ENCODE data around the gene NUPR2. TPM values are rescaled to one million over a fixed set of nuclear protein-coding genes. Genes with fewer than 3 reads are reported as not detected.
"Not testable (repeated sequence)": the region's sequence is repeated elsewhere in the genome, so short reads cannot be mapped to it uniquely, and the experiment has no call there.

NUPR2 gene, protein sequence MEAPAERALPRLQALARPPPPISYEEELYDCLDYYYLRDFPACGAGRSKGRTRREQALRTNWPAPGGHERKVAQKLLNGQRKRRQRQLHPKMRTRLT
- not detected in 2 replicates for total RNA-seq

DNA sequence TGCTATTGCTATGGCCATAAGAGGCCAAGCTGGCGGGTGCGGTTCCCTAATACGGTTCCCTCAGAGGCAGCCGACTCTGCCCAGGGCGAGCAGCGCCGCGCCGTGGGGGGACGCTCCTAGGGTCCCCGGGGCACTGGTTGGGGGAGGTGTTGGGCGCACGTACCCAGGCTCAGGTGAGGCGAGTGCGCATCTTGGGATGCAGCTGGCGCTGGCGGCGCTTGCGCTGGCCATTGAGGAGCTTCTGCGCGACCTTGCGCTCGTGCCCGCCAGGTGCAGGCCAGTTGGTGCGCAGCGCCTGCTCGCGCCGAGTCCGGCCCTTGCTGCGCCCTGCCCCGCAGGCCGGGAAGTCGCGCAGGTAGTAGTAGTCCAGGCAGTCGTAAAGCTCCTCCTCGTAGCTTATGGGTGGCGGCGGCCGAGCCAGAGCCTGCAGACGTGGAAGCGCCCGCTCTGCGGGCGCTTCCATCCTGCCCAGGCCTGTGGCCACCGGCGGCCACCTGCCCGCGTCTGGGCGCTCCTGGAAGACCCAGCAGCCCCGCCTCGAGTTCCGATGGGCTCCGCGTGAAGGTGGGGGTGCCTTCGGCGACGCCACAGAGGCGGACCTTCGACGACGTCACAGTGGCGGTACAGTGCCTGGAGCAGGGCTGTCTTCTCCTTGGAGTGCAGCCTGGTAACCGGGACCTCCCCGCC lies at the start of gene NUPR2:
TSS of gene NUPR2 (minus strand) at position 566 of the 687 bp plus-strand sequence. CDS start at position 463, 103 bp downstream.
- TF ChIP-seq, protein P1, sequence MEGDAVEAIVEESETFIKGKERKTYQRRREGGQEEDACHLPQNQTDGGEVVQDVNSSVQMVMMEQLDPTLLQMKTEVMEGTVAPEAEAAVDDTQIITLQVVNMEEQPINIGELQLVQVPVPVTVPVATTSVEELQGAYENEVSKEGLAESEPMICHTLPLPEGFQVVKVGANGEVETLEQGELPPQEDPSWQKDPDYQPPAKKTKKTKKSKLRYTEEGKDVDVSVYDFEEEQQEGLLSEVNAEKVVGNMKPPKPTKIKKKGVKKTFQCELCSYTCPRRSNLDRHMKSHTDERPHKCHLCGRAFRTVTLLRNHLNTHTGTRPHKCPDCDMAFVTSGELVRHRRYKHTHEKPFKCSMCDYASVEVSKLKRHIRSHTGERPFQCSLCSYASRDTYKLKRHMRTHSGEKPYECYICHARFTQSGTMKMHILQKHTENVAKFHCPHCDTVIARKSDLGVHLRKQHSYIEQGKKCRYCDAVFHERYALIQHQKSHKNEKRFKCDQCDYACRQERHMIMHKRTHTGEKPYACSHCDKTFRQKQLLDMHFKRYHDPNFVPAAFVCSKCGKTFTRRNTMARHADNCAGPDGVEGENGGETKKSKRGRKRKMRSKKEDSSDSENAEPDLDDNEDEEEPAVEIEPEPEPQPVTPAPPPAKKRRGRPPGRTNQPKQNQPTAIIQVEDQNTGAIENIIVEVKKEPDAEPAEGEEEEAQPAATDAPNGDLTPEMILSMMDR (IDR thresholded peaks at IDR 0.05; ENCODE audit: extremely low read depth, low read depth, low read length) = no peak
- Histone ChIP-seq H3K9me3 (ENCODE audit: low read depth, low read length) (no peaks in the 10 kb centered on the region), H3K4me3 (ENCODE audit: insufficient read depth, low read length) (no peak within 1 kb of the TSS), H3K27me3 (ENCODE audit: insufficient read depth, low read length) (no peaks in the 10 kb centered on the region), H2AFZ (ENCODE audit: low read length) (no peak within 1 kb of the TSS), H3K79me2 (ENCODE audit: insufficient read depth, low read length) (no peaks in the 10 kb centered on the region), H3K36me3 (ENCODE audit: insufficient read depth, low read length) (no peaks in the 10 kb centered on the region), H4K20me1 (ENCODE audit: insufficient read depth, low read length) (no peaks in the 10 kb centered on the region), H3K4me2 (ENCODE audit: insufficient read depth, low read length) (no peak within 1 kb of the TSS), H3K4me1 (ENCODE audit: insufficient read depth, low read length) (no peaks in the 10 kb centered on the region), H3K27ac (ENCODE audit: low read depth, low read length) (no peak within 1 kb of the TSS)
- DNase-seq (ENCODE audit: insufficient read length, low spot score, missing footprints) = no peak

DNA sequence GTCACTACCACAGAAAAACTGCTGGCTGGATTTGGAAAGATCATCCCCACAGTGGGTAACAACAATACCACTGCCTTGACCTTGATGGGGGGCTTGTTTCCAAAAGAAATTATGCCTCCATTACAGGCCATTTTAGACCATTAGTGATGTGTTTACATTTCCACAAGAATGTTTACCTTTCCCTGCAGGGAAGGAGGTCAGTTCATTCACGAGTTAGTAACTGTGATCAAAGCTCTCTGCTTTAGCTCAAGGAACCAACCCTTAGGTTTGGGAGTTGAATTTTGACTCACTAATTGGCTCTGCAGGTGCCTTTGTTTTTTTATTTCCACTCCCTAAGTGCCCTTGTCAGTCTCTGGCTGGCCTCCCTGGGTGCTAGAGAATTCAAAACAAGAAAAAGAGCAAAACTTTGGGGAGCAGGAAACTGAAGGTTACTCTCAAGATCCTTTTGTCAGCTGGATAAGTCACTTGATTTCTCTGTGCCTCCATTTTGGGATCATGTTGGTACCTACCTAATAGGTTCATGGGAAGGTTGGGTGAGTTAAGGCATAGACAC lies 41.1 kb upstream of the NUPR2 start:
- H3K4me2 ChIP-seq (ENCODE audit: insufficient read depth, low read length) = no peak overlapping the region
- no peaks in the 10 kb centered on the region for H3K4me1 ChIP-seq (ENCODE audit: insufficient read depth, low read length)
- no peak overlapping the region for H3K4me3 ChIP-seq (ENCODE audit: insufficient read depth, low read length)
- no peak overlapping the region for H3K27ac ChIP-seq (ENCODE audit: low read depth, low read length)
- DNase-seq (ENCODE audit: insufficient read length, low spot score, missing footprints) = no peak
- H4K20me1 ChIP-seq (ENCODE audit: insufficient read depth, low read length) = no peaks in the 10 kb centered on the region
- no peaks in the 10 kb centered on the region for H3K9me3 ChIP-seq (ENCODE audit: low read depth, low read length)
- H3K36me3 ChIP-seq (ENCODE audit: insufficient read depth, low read length) = no peaks in the 10 kb centered on the region
- TF ChIP-seq, protein P1 (IDR thresholded peaks at IDR 0.05; ENCODE audit: extremely low read depth, low read depth, low read length) = no peak
- H3K79me2 ChIP-seq (ENCODE audit: insufficient read depth, low read length) = no peaks in the 10 kb centered on the region
- H2AFZ ChIP-seq (ENCODE audit: low read length) = no peak overlapping the region
- no peaks in the 10 kb centered on the region for H3K27me3 ChIP-seq (ENCODE audit: insufficient read depth, low read length)

DNA sequence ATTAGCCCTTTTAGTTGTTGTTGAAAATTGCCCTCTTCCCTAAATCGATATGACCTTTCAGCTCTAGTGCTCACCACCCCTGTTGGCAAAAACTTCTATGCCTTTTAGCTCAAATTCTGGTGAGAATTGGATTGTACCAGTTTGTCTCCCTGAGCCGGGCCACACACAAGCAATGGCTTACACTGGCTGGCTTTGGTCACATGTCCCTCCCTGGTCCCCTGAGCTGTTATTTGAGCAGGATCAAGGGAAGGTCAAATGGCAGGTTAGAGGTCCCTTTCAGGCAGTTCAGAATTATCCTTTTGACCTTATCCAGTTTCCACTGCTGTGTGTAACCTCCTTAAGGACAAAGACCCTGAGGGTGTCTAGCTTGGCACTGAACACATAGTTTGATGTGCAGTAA lies 14.8 kb upstream of the NUPR2 start:
- H3K79me2 ChIP-seq (ENCODE audit: insufficient read depth, low read length); H3K27ac ChIP-seq (ENCODE audit: low read depth, low read length); H3K36me3 ChIP-seq (ENCODE audit: insufficient read depth, low read length); H3K4me1 ChIP-seq (ENCODE audit: insufficient read depth, low read length); H2AFZ ChIP-seq (ENCODE audit: low read length); DNase-seq (ENCODE audit: insufficient read length, low spot score, missing footprints); H3K4me3 ChIP-seq (ENCODE audit: insufficient read depth, low read length); H3K9me3 ChIP-seq (ENCODE audit: low read depth, low read length); H3K4me2 ChIP-seq (ENCODE audit: insufficient read depth, low read length); H4K20me1 ChIP-seq (ENCODE audit: insufficient read depth, low read length); H3K27me3 ChIP-seq (ENCODE audit: insufficient read depth, low read length): not testable (repeated sequence)

DNA sequence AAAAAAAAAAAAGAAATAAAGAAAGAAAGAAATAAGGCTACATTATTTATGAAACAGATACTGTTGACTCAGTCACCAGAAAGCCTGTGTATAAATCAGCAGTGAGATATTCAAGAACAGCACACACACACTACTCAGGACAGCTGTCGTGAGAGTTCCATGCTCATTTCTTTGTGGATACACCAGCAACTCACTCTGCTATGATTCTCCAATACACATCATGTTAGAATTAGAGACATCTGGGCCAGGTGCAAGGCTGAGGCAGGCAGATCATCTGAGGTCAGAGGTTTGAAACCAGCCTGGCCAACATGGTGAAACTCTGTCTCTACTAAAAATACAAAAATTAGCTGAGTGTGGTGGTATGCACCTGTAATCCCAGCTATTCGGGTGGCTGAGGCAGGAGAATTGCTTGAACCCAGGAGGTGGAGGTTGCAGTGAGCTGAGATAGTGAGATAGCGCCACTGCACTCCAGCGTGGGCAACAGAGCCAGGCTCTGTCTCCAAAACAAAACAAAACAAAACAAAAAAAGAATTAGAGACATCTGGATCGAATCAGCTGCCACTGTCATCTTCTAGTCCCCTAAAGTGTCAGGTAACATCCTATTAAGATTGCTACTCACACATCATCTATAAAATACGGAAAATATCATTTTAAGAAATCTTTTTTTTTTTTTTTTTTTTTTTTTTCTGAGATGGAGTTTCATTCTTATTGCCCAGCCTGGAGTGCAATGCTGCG lies 11.2 kb upstream of the NUPR2 start:
- DNase-seq (ENCODE audit: insufficient read length, low spot score, missing footprints) = no peak
- no peak overlapping the region for H2AFZ ChIP-seq (ENCODE audit: low read length)
- H3K4me1 ChIP-seq (ENCODE audit: insufficient read depth, low read length) = no peaks in the 10 kb centered on the region
- H3K4me2 ChIP-seq (ENCODE audit: insufficient read depth, low read length) = no peak overlapping the region
- no peak overlapping the region for H3K27ac ChIP-seq (ENCODE audit: low read depth, low read length)
- H3K79me2 ChIP-seq (ENCODE audit: insufficient read depth, low read length) = no peaks in the 10 kb centered on the region
- no peaks in the 10 kb centered on the region for H3K9me3 ChIP-seq (ENCODE audit: low read depth, low read length)
- no peaks in the 10 kb centered on the region for H3K27me3 ChIP-seq (ENCODE audit: insufficient read depth, low read length)
- H4K20me1 ChIP-seq (ENCODE audit: insufficient read depth, low read length) = no peaks in the 10 kb centered on the region
- H3K4me3 ChIP-seq (ENCODE audit: insufficient read depth, low read length) = no peak overlapping the region
- TF ChIP-seq, protein P1 (IDR thresholded peaks at IDR 0.05; ENCODE audit: extremely low read depth, low read depth, low read length) = no peak
- no peaks in the 10 kb centered on the region for H3K36me3 ChIP-seq (ENCODE audit: insufficient read depth, low read length)
